HT1080 (cell line): ENCODE results near the gene DOCK7. TPM values are rescaled to one million over a fixed set of nuclear protein-coding genes. Genes with fewer than 3 reads are reported as not detected.
A peak's percentile ranks its signal among the peaks of the same experiment; 100 is the strongest.
"Not testable (repeated sequence)": the region's sequence is repeated elsewhere in the genome, so short reads cannot be mapped to it uniquely, and the experiment has no call there.

ENCODE experiments used
- DNase-seq: peaks from one replicate; pipeline ENCODE4 v3.0.0-alpha.2; 2015; ENCODE audit warnings: low read depth
- polyA plus RNA-seq, 2 experiments: library from polyadenylated mRNA; depleted of rRNA; stranded (reverse); fragments of >200 nt; gene quantifications; 2 replicates each; pipeline ENCODE4 v1.2.3, GENCODE V29; 2015
- total RNA-seq: library from RNA; depleted of rRNA; stranded (reverse); fragments of >200 nt; shearing (Covaris generic); gene quantifications from 2 replicates; pipeline ENCODE4 v1.2.3, GENCODE V29; 2014; rRNA removed

The DOCK7 gene
- 47.4 and 53.4 TPM in 2 replicates for total RNA-seq
- polyA plus RNA-seq (2015; cell fraction: cytosol; rRNA removed), result 19.6 and 35.1 TPM in 2 replicates
- 55.6 and 66.4 TPM in 2 replicates for polyA plus RNA-seq (2015; cell fraction: nucleus; rRNA removed)

- peak; percentile 84 for DNase-seq
These were observed at the start of gene DOCK7 for GRCh38 chr1:62687903-62688686. TSS of gene DOCK7 (minus strand) at chr1:62688386. CDS start at chr1:62688264, 122 bp downstream.

- peak; percentile 82 for DNase-seq
These were observed 47.4 kb upstream of the DOCK7 start for GRCh38 chr1:62735491-62736171.

- DNase-seq, result no peak
These were observed 44.1 kb upstream of the DOCK7 start for GRCh38 chr1:62732331-62732730.

GRCh38 chr1:62728963-62729362 lies 40.8 kb upstream of the DOCK7 start:
- no peak for DNase-seq

- DNase-seq, result no peak
These were observed 39.6 kb upstream of the DOCK7 start for GRCh38 chr1:62727656-62728407.

GRCh38 chr1:62726011-62726442 lies 37.8 kb upstream of the DOCK7 start:
- DNase-seq, result no peak

- no peak for DNase-seq
These were observed 37.1 kb upstream of the DOCK7 start for GRCh38 chr1:62725255-62725654.

- no peak for DNase-seq
These were observed 36.2 kb upstream of the DOCK7 start for GRCh38 chr1:62724430-62724829.

GRCh38 chr1:62723883-62724282 lies 35.7 kb upstream of the DOCK7 start:
- no peak for DNase-seq

GRCh38 chr1:62722796-62723195 lies 34.6 kb upstream of the DOCK7 start:
- DNase-seq, result no peak

GRCh38 chr1:62720946-62721554 lies 32.9 kb upstream of the DOCK7 start:
- DNase-seq, result no peak

GRCh38 chr1:62718400-62718799 lies 30.2 kb upstream of the DOCK7 start:
- DNase-seq, result not testable (repeated sequence)

- no peak for DNase-seq
These were observed 29.3 kb upstream of the DOCK7 start for GRCh38 chr1:62717483-62717882.

GRCh38 chr1:62716397-62716796 lies 28.2 kb upstream of the DOCK7 start:
- DNase-seq, result no peak

GRCh38 chr1:62712336-62713243 lies 24.4 kb upstream of the DOCK7 start:
- DNase-seq, result peak; percentile 30

- DNase-seq, result no peak
These were observed 19.5 kb upstream of the DOCK7 start for GRCh38 chr1:62707744-62708120.

GRCh38 chr1:62706985-62707743 lies 19.0 kb upstream of the DOCK7 start:
- no peak for DNase-seq

GRCh38 chr1:62698161-62698560 lies 10.0 kb upstream of the DOCK7 start:
- DNase-seq, result not testable (repeated sequence)

GRCh38 chr1:62694479-62694878 lies 6.3 kb upstream of the DOCK7 start:
- peak; percentile 7 for DNase-seq
